SK-N-SH (cell line): ENCODE measurements around the gene RASA3.

ENCODE experiments used
- CTCF ChIP-seq: fragments of 200-600 bp; sonication (generic); IDR thresholded peaks from 2 replicates; pipeline ENCODE4 v1.6.1; 2017; ENCODE audit warnings: antibody characterized with exemption, mild to moderate bottlenecking, moderate library complexity
- MAX ChIP-seq: IDR thresholded peaks from 2 replicates; pipeline ENCODE4 v1.4.0; 2012; ENCODE audit warnings: low read depth
- RAD21 ChIP-seq: IDR thresholded peaks from 2 replicates; pipeline ENCODE4 v1.6.1; 2012; ENCODE audit warnings: mild to moderate bottlenecking, low read length
- REST ChIP-seq: IDR thresholded peaks from 2 replicates; pipeline ENCODE4 v1.6.1; 2012; ENCODE audit warnings: mild to moderate bottlenecking, low read depth, low read length, moderate library complexity
- RFX5 ChIP-seq: IDR thresholded peaks from 2 replicates; pipeline ENCODE4 v1.6.1; 2012; ENCODE audit warnings: mild to moderate bottlenecking, improper control_type of control experiment, low read length
- RXRA ChIP-seq: IDR thresholded peaks from 2 replicates; pipeline ENCODE4 v1.4.0; 2012; ENCODE audit warnings: low read depth, mild to moderate bottlenecking, borderline replicate concordance
- USF2 ChIP-seq: fragments of 150-350 bp; IDR thresholded peaks from 2 replicates; pipeline ENCODE4 v1.6.1; 2017; ENCODE audit warnings: antibody characterized with exemption, low read length, low read depth, borderline replicate concordance
- YY1 ChIP-seq: IDR thresholded peaks from 2 replicates; pipeline ENCODE4 v1.4.0; 2012; ENCODE audit warnings: low read depth, mild to moderate bottlenecking

- TF ChIP-seq CTCF = no peak
- no peak for TF ChIP-seq USF2
- no peak for TF ChIP-seq MAX
- no peak for TF ChIP-seq RXRA
- no peak for TF ChIP-seq RFX5
- no peak for TF ChIP-seq REST
- TF ChIP-seq RAD21 = no peak
- TF ChIP-seq YY1 = no peak
These were observed 40.8 kb upstream of the RASA3 start for GRCh38 chr13:114173272-114173671.
